Upper lobe of left lung (tissue), 4 donors: ENCODE results near the gene PBX3.

Experiments
- EP300 ChIP-seq, 4 donors: sonication (generic); formaldehyde crosslinking; IDR thresholded peaks; one replicate each; pipeline ENCODE4 v1.5.1; 2017; ENCODE audit warnings: antibody characterized with exemption in 4 of 4, control low read depth in 2 of 4
- POLR2AphosphoS5 ChIP-seq, 2 donors: sonication (generic); formaldehyde crosslinking; IDR thresholded peaks; one replicate each; pipeline ENCODE4 v1.5.1; 2017; ENCODE audit warnings: antibody characterized with exemption in 2 of 2
- TF ChIP-seq, protein P1 (sequence below), 6 experiments: fragments of 450-650 bp in 4 of 6; fragments of 200-600 bp in 2 of 6; sonication (generic) in 2 of 6; IDR thresholded peaks; one replicate each; pipeline ENCODE4 v1.5.1; 2016 to 2019; ENCODE audit warnings: antibody characterized with exemption in 6 of 6

DNA sequence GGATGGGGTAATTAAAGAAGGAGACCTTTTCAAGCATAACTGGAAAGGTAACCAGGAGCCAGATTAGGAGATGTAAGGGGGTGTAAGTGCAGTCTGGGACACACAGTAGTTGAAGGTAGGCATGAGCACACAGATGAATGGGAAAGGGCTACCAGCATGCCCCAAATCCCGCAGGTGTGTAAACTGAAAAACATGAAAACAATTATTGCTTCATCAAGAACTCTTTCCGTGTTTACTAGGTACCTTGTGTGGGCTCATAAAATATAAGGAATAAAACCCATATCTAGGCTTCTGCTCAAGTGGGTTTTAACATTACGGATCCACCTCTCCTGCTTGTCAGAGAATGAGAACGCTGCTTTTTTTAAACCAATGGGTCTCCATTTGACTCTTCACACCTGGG is 41.3 kb upstream of the PBX3 start:
- TF ChIP-seq, protein P1, sequence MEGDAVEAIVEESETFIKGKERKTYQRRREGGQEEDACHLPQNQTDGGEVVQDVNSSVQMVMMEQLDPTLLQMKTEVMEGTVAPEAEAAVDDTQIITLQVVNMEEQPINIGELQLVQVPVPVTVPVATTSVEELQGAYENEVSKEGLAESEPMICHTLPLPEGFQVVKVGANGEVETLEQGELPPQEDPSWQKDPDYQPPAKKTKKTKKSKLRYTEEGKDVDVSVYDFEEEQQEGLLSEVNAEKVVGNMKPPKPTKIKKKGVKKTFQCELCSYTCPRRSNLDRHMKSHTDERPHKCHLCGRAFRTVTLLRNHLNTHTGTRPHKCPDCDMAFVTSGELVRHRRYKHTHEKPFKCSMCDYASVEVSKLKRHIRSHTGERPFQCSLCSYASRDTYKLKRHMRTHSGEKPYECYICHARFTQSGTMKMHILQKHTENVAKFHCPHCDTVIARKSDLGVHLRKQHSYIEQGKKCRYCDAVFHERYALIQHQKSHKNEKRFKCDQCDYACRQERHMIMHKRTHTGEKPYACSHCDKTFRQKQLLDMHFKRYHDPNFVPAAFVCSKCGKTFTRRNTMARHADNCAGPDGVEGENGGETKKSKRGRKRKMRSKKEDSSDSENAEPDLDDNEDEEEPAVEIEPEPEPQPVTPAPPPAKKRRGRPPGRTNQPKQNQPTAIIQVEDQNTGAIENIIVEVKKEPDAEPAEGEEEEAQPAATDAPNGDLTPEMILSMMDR (IDR thresholded peaks at IDR 0.05) = no peak
- TF ChIP-seq EP300 (IDR thresholded peaks at IDR 0.05) (no peak), POLR2AphosphoS5 (IDR thresholded peaks at IDR 0.05) (no peak)
